Gastrocnemius medialis (tissue), 4 donors: ENCODE results near the gene RIMBP2. TPM values are rescaled to one million over a fixed set of nuclear protein-coding genes. Genes with fewer than 3 reads are reported as not detected.

ENCODE experiments used
- ATAC-seq, 2 donors: fragments of 150-250 bp; one replicate each; pipeline ENCODE4 v1.9.1; 2016
- DNase-seq, 2 donors: peaks; one replicate each; pipeline ENCODE4 v3.0.0-alpha.2; 2019
- H3K27ac ChIP-seq, 4 donors: fragments of 200-600 bp; sonication (generic); 1 replicate in 1 of 4; 2 replicates in 3 of 4; pipeline ENCODE4 v1.5.1; 2016 to 2018; ENCODE audit warnings: mild to moderate bottlenecking in 2 of 4, moderate library complexity in 1 of 4
- H3K27me3 ChIP-seq, 3 donors: fragments of 200-600 bp; sonication (generic) in 2 of 3; 1 replicate in 1 of 3; 2 replicates in 2 of 3; pipeline versions ENCODE4 v1.5.1 to v1.6.0; 2016 to 2019; ENCODE audit warnings: mild to moderate bottlenecking in 1 of 3, moderate library complexity in 1 of 3
- H3K36me3 ChIP-seq, 2 donors: fragments of 200-600 bp; sonication (generic) in 1 of 2; one replicate each; pipeline ENCODE4 v1.5.1; 2017 to 2018
- H3K4me1 ChIP-seq, 2 donors: fragments of 200-600 bp; sonication (generic) in 1 of 2; one replicate each; pipeline ENCODE4 v1.5.1; 2016 to 2017; ENCODE audit warnings: mild to moderate bottlenecking in 2 of 2
- H3K4me3 ChIP-seq, 4 donors: fragments of 200-600 bp; sonication (generic) in 3 of 4; 1 replicate in 1 of 4; 2 replicates in 3 of 4; pipeline ENCODE4 v1.5.1; 2016 to 2019; ENCODE audit warnings: mild to moderate bottlenecking in 2 of 4
- H3K9me3 ChIP-seq, 3 donors: fragments of 200-600 bp; sonication (generic) in 2 of 3; 1 replicate in 1 of 3; 2 replicates in 2 of 3; pipeline ENCODE4 v1.5.1; 2016 to 2019
- CTCF ChIP-seq, 5 experiments: fragments of 450-650 bp in 3 of 5; fragments of 200-600 bp in 2 of 5; sonication (generic) in 2 of 5; IDR thresholded peaks in 4 of 5; conservative IDR thresholded peaks in 1 of 5; 1 replicate in 4 of 5; 2 replicates in 1 of 5; pipeline ENCODE4 v1.5.1; 2016 to 2019; ENCODE audit warnings: antibody characterized with exemption in 5 of 5, mild to moderate bottlenecking in 3 of 5, moderate library complexity in 3 of 5
- POLR2A ChIP-seq, 2 donors: fragments of 450-650 bp; IDR thresholded peaks; one replicate each; pipeline ENCODE4 v1.6.1; 2017; ENCODE audit warnings: antibody characterized with exemption in 2 of 2, mild to moderate bottlenecking in 2 of 2, moderate library complexity in 2 of 2
- in situ Hi-C, 4 donors: fragments of 200-750 bp; cut with MboI; loops; one replicate each; pipeline versions ENCODE4 v1.15.0 to v1.8.0; 2017; ENCODE audit warnings: low sequenced_read_pairs in 4 of 4
- intact Hi-C: fragments of 100-400 bp; cut with DNase I; formaldehyde crosslinking; loops from one replicate; pipeline ENCODE4 v1.15.1; 2023; ENCODE audit warnings: low total_unique reads
- total RNA-seq, 4 donors: library from RNA; depleted of rRNA; stranded (reverse); fragments of >200 nt; gene quantifications; one replicate each; pipeline versions ENCODE4 v1.1.0 to v1.2.3, GENCODE V29; 2016

Gene RIMBP2
- total RNA-seq, 4 donors from 2014 or later, result 0.76 to 2.2 (median 1.2) TPM; not detected in 1

- in situ Hi-C loops, result no loop called here
- Histone ChIP-seq H3K27me3 (no peaks in the 10 kb centered on the region), H3K27ac (no peak overlapping the region), H3K36me3 (no peaks in the 10 kb centered on the region), H3K4me3 (no peak overlapping the region), H3K4me1 (no peaks in the 10 kb centered on the region), H3K9me3 (no peaks in the 10 kb centered on the region)
- TF ChIP-seq POLR2A (IDR thresholded peaks at IDR 0.05) (no peak), CTCF (IDR thresholded peaks at IDR 0.05 in 4 of 5, conservative IDR thresholded peaks at IDR 0.05 in 1 of 5) (no peak)
- intact Hi-C loops, result no loop called here
- no peak for DNase-seq
- ATAC-seq, result no peak
These were observed 38.0 kb downstream of the RIMBP2 start for GRCh38 chr12:130677957-130678558.

- ATAC-seq, result no peak
- intact Hi-C loops (no loop called here), in situ Hi-C loops (no loop called here)
- TF ChIP-seq CTCF (IDR thresholded peaks at IDR 0.05 in 4 of 5, conservative IDR thresholded peaks at IDR 0.05 in 1 of 5), result no peak
- H3K27ac ChIP-seq, result no peak overlapping the region
- DNase-seq, result no peak
- H3K27me3 ChIP-seq, result no peaks in the 10 kb centered on the region
- no peak overlapping the region for H3K4me3 ChIP-seq
- H3K9me3 ChIP-seq, result no peaks in the 10 kb centered on the region
- H3K4me1 ChIP-seq, result no peaks in the 10 kb centered on the region
- no peaks in the 10 kb centered on the region for H3K36me3 ChIP-seq
These were observed 40.3 kb downstream of the RIMBP2 start for GRCh38 chr12:130675791-130676190.

GRCh38 chr12:130675121-130675520 is 41.0 kb downstream of the RIMBP2 start:
- TF ChIP-seq CTCF (IDR thresholded peaks at IDR 0.05 in 4 of 5, conservative IDR thresholded peaks at IDR 0.05 in 1 of 5) (no peak), POLR2A (IDR thresholded peaks at IDR 0.05) (no peak)
- in situ Hi-C loops, result no loop called here
- intact Hi-C loops, result no loop called here

GRCh38 chr12:130674676-130675075 is 41.4 kb downstream of the RIMBP2 start:
- no peak overlapping the region for H3K27ac ChIP-seq
- DNase-seq, result no peak
- H3K4me1 ChIP-seq, result no peaks in the 10 kb centered on the region
- no peak for ATAC-seq
- intact Hi-C loops (no loop called here), in situ Hi-C loops (no loop called here)
- no peaks in the 10 kb centered on the region for H3K36me3 ChIP-seq
- no peaks in the 10 kb centered on the region for H3K27me3 ChIP-seq
- TF ChIP-seq POLR2A (IDR thresholded peaks at IDR 0.05) (no peak), CTCF (IDR thresholded peaks at IDR 0.05 in 4 of 5, conservative IDR thresholded peaks at IDR 0.05 in 1 of 5) (no peak)
- H3K4me3 ChIP-seq, result no peak overlapping the region
- no peaks in the 10 kb centered on the region for H3K9me3 ChIP-seq

More at GRCh38 chr12:130675121-130675520, 41.0 kb downstream of the RIMBP2 start:
- Histone ChIP-seq H3K27me3 (no peaks in the 10 kb centered on the region), H3K9me3 (no peaks in the 10 kb centered on the region), H3K27ac (no peak overlapping the region), H3K4me3 (no peak overlapping the region), H3K4me1 (no peaks in the 10 kb centered on the region), H3K36me3 (no peaks in the 10 kb centered on the region)
- DNase-seq, result no peak
- no peak for ATAC-seq
